BJ (cell line): Measurements from ENCODE around the gene EDEM1. TPM values are rescaled to one million over a fixed set of nuclear protein-coding genes. Genes with fewer than 3 reads are reported as not detected.

ENCODE experiments used
- CTCF ChIA-PET: fragments of 350-600 bp; formaldehyde crosslinking; extraction: SDS; loops from one replicate; lab custom pipeline; 2021; ENCODE audit warnings: antibody characterized with exemption, inconsistent platforms; lab: Yijun Ruan, JAX
- POLR2A ChIA-PET: fragments of 300-600 bp; sonication (Branson Sonifier 250); formaldehyde crosslinking; extraction: SDS; loops from one replicate; lab custom pipeline; 2021; ENCODE audit warnings: antibody characterized with exemption; lab: Charles Lee
- DNase-seq: peaks from one replicate; pipeline ENCODE4 v3.0.0-alpha.2; 2011; ENCODE audit warnings: low read depth
- H3K27me3 ChIP-seq: 2 replicates; pipeline ENCODE4 v1.6.0; 2011; ENCODE audit warnings: low read length; ENCODE audit not compliant: control insufficient read depth, insufficient read depth
- H3K36me3 ChIP-seq: 2 replicates; pipeline ENCODE4 v1.5.1; 2011; ENCODE audit warnings: low read length; ENCODE audit not compliant: control insufficient read depth, insufficient read depth
- H3K4me3 ChIP-seq: 2 replicates; pipeline ENCODE4 v1.5.1; 2011; ENCODE audit warnings: low read depth, mild to moderate bottlenecking, control low read depth, low read length
- polyA plus RNA-seq: library from polyadenylated mRNA; depleted of rRNA; stranded (reverse); fragments of >200 nt; gene quantifications from 2 replicates; pipeline ENCODE4 v1.2.3, GENCODE V29; 2011
- TF ChIP-seq, protein P1 (sequence below): IDR thresholded peaks from 2 replicates; pipeline ENCODE4 v1.5.1; 2011; ENCODE audit warnings: low read depth, mild to moderate bottlenecking, control low read depth, inconsistent platforms, low read length, moderate library complexity; ENCODE audit not compliant: insufficient read depth

Gene EDEM1
- polyA plus RNA-seq, 1 experiment, result 21.3 TPM

- POLR2A ChIA-PET, result no interaction called here
- CTCF ChIA-PET, result no interaction called here
- Histone ChIP-seq H3K36me3 (peaks cover 6% of the 10 kb centered on the region), H3K27me3 (no peaks in the 10 kb centered on the region), H3K4me3 (no peak overlapping the region)
- TF ChIP-seq, protein P1, sequence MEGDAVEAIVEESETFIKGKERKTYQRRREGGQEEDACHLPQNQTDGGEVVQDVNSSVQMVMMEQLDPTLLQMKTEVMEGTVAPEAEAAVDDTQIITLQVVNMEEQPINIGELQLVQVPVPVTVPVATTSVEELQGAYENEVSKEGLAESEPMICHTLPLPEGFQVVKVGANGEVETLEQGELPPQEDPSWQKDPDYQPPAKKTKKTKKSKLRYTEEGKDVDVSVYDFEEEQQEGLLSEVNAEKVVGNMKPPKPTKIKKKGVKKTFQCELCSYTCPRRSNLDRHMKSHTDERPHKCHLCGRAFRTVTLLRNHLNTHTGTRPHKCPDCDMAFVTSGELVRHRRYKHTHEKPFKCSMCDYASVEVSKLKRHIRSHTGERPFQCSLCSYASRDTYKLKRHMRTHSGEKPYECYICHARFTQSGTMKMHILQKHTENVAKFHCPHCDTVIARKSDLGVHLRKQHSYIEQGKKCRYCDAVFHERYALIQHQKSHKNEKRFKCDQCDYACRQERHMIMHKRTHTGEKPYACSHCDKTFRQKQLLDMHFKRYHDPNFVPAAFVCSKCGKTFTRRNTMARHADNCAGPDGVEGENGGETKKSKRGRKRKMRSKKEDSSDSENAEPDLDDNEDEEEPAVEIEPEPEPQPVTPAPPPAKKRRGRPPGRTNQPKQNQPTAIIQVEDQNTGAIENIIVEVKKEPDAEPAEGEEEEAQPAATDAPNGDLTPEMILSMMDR, result no peak
- no peak for DNase-seq
Observed at GRCh38 chr3:5221701-5222100, 34.2 kb downstream of the EDEM1 start.

DNA sequence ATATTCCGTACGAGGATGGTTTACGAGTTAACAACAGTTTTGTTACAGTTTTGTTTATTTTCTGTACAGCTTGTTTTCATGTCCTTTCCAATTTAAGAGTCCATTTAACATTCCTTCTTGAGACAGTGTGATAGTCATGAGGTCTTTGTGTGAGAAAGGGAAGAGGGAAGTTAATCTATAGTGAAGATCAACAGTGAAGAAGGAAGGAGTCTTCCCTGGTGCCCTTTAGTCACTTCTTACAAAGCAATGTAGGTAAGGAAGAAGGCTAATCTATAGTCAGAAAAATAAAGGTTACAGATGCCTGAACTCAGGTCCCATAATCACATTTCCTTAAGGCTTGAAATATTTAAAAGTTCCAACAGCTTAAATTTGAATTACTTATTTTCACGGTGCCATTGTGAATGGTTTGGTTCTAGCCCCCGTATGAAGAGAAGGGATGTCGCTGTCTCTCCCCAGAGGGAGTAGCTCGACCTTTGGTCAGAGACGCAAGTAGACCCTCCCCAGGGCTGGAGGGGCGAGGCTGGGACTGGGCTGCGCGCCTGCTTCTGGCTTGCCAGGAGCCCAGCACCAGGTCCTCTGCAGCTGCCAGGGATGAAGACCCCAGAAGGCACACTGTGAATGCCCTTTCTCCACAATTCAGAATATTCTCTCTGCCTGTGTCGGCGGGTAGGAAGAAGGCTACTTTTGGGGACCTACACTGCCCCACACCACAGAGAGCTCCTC lies 34.9 kb downstream of the EDEM1 start:
- H3K4me3 ChIP-seq, result no peak overlapping the region
- ChIA-PET POLR2A (no interaction called here), CTCF (no interaction called here)
- peaks cover 5% of the 10 kb centered on the region for H3K36me3 ChIP-seq
- no peaks in the 10 kb centered on the region for H3K27me3 ChIP-seq
- DNase-seq, result no peak
- TF ChIP-seq, protein P1, result no peak

DNA sequence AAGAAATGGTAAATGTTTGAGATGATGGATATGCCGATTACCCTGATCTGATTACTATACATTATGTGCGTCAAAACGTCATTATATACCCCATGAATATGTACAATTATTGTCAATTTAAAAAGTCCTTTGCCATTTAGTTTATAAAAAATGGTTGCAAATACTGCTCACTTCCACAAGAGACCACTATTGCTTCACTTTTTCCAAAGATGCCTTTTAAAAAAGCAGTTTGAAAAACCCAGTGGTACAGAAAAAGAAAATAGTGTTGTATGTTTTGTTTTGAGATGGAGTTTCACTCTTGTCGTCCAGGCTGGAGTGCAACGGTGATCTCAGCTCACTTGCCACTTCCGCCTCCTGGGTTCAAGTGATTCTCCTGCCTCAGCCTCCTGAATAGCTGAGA lies 39.3 kb downstream of the EDEM1 start:
- Histone ChIP-seq H3K27me3 (peaks cover 3% of the 10 kb centered on the region; the same call in 1 of the 2 replicates), H3K4me3 (no peak overlapping the region), H3K36me3 (no peaks in the 10 kb centered on the region)
- TF ChIP-seq, protein P1, result peak; percentile 48
- DNase-seq, result no peak
- ChIA-PET CTCF (interaction anchor here (0.9 to 1.8 kb wide), 3 partner anchors 9 to 76 kb away, joined by 3 to 6 read pairs (median 6); no protein-coding TSS in a partner anchor), POLR2A (no interaction called here)

DNA sequence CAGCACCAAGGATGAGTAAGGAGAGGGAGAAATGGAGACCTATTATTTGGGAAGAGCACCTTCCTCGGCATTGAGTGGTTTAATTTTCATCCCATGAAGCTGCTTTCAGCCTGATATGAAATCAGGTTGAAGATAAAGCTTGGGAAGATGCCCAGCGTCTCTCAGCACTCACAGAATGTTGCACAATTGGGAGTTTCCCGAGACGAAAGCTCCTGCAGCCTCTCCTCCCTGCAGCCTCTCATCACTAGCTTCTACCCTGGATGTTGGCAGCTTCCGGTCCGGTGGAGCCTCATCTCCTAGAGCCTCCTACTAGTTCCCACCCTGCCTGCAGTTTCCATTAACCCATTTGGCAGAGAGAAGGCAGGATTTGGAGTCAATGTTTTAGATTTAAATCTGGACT lies 40.3 kb downstream of the EDEM1 start:
- H3K36me3 ChIP-seq, result no peaks in the 10 kb centered on the region
- TF ChIP-seq, protein P1, result no peak
- H3K4me3 ChIP-seq, result no peak overlapping the region
- POLR2A ChIA-PET, result no interaction called here
- CTCF ChIA-PET, result interaction anchor here (1.8 kb wide), 1 partner anchor 75 kb away, joined by 6 read pairs; no protein-coding TSS in a partner anchor
- H3K27me3 ChIP-seq, result peaks cover 3% of the 10 kb centered on the region; the same call in 1 of the 2 replicates
- DNase-seq, result no peak

DNA sequence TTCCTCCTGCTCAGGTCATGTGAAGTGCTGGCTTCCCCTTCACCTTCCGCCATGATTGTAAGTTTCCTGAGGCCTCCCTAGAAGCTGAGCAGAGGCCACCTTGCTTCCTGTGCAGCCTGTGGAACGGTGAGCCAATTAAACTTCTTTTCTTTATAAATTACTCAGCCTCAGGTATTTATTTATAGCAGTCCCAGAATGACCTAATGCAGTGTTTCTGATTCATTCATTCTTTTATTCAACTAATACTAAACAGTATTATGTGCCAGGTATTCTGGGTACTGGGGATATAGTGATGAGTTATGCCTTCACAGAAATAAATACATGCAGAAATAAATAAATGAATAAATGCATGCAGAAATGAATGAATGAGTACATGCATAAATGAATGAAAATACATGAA lies 41.9 kb downstream of the EDEM1 start:
- no peak overlapping the region for H3K4me3 ChIP-seq
- CTCF ChIA-PET, result no interaction called here
- POLR2A ChIA-PET, result no interaction called here
- DNase-seq, result no peak
- no peaks in the 10 kb centered on the region for H3K36me3 ChIP-seq
- TF ChIP-seq, protein P1, result no peak
- H3K27me3 ChIP-seq, result peaks cover 3% of the 10 kb centered on the region; the same call in 1 of the 2 replicates
